Raji (cell line): Measurements from ENCODE around the gene GPR161.

ENCODE experiments used
- POLR2A ChIP-seq: IDR thresholded peaks from 2 replicates; pipeline ENCODE4 v1.6.1; 2011; ENCODE audit warnings: low read depth, low read length, control low read depth; ENCODE audit not compliant: insufficient read depth

The GPR161 gene

GRCh38 chr1:168050307-168050706 lies 86.4 kb downstream of the GPR161 start:
- no peak for TF ChIP-seq POLR2A

- no peak for TF ChIP-seq POLR2A
These were observed 91.4 kb downstream of the GPR161 start for GRCh38 chr1:168045311-168045710.

GRCh38 chr1:168042362-168042761 lies 94.4 kb downstream of the GPR161 start:
- TF ChIP-seq POLR2A: no peak

- TF ChIP-seq POLR2A: no peak
These were observed 101.4 kb downstream of the GPR161 start for GRCh38 chr1:168035345-168035744.

GRCh38 chr1:168032029-168032428 lies 104.7 kb downstream of the GPR161 start:
- no peak for TF ChIP-seq POLR2A

GRCh38 chr1:168031627-168032026 lies 105.1 kb downstream of the GPR161 start:
- no peak for TF ChIP-seq POLR2A

- no peak for TF ChIP-seq POLR2A
These were observed 105.5 kb downstream of the GPR161 start for GRCh38 chr1:168031198-168031597.
